GM18498 (cell line): ENCODE measurements around the gene ENG.
A peak's percentile ranks its signal among the peaks of the same experiment; 100 is the strongest.

Experiments used
- ATAC-seq: cut with Tn5 transposase; IDR thresholded peaks from one replicate; pipeline ENCODE4 v1.9.1; 2021; ENCODE audit warnings: mild to moderate bottlenecking, moderate library complexity; ENCODE audit not compliant: unreplicated experiment

Gene ENG

GRCh38 chr9:127815512-127816361, 38.7 kb downstream of the ENG start:
- ATAC-seq = no peak

- no peak for ATAC-seq
Measured at GRCh38 chr9:127814619-127815511, 39.6 kb downstream of the ENG start.

GRCh38 chr9:127813686-127814226, 40.7 kb downstream of the ENG start:
- no peak for ATAC-seq

- no peak for ATAC-seq
Measured at GRCh38 chr9:127812936-127813675, 41.4 kb downstream of the ENG start.

- no peak for ATAC-seq
Measured at GRCh38 chr9:127812011-127812410, 42.4 kb downstream of the ENG start.

GRCh38 chr9:127810378-127811187, 43.9 kb downstream of the ENG start:
- no peak for ATAC-seq

GRCh38 chr9:127809540-127810377, 44.7 kb downstream of the ENG start:
- ATAC-seq = no peak

GRCh38 chr9:127809002-127809539, 45.4 kb downstream of the ENG start:
- no peak for ATAC-seq

GRCh38 chr9:127808347-127809001, 46.0 kb downstream of the ENG start:
- ATAC-seq = no peak

- no peak for ATAC-seq
Measured at GRCh38 chr9:127806871-127807270, 47.6 kb downstream of the ENG start.

- ATAC-seq = no peak
Measured at GRCh38 chr9:127805620-127806019, 48.8 kb downstream of the ENG start.

GRCh38 chr9:127803507-127804352, 50.7 kb downstream of the ENG start:
- ATAC-seq = peak; percentile 9

GRCh38 chr9:127802576-127803443, 51.6 kb downstream of the ENG start, which contains the start of gene FPGS:
FPGS (plus strand) TSS chr9:127802882; CDS start chr9:127802925, 43 bp downstream.
- peak; percentile 80 for ATAC-seq

- ATAC-seq = no peak
Measured at GRCh38 chr9:127801955-127802575, 52.4 kb downstream of the ENG start.

GRCh38 chr9:127796852-127797370, 57.5 kb downstream of the ENG start:
- ATAC-seq = no peak
